ENCODE results near the gene IGLL5. TPM values are rescaled to one million over a fixed set of nuclear protein-coding genes. Genes with fewer than 3 reads are reported as not detected.
"Not testable (repeated sequence)": the region's sequence is repeated elsewhere in the genome, so short reads cannot be mapped to it uniquely, and the experiment has no call there.

IGLL5 gene
- polyA plus RNA-seq, 1 of the 3 experiments (the other 2 are of a cell fraction): not detected

GRCh38 chr22:22898411-22898950 lies 10.9 kb downstream of the IGLL5 start:
- H3K27me3 ChIP-seq (ENCODE audit: insufficient read depth); H3K4me3 ChIP-seq (ENCODE audit: low read depth in 2 of 2, low read length in 1 of 2); H3K36me3 ChIP-seq (replicated peaks in 1 of 2; ENCODE audit: control insufficient read depth in 1 of 2, insufficient read depth in 2 of 2, low read length in 1 of 2); H4K20me1 ChIP-seq (ENCODE audit: insufficient read depth); H2AFZ ChIP-seq (ENCODE audit: low read depth); POLR2A ChIA-PET; H3K4me2 ChIP-seq; H3K9me3 ChIP-seq; H3K9ac ChIP-seq; DNase-seq; H3K4me1 ChIP-seq (ENCODE audit: control insufficient read depth in 1 of 2, insufficient read depth in 2 of 2, low read depth in 1 of 2, low read length in 1 of 2); H3F3A ChIP-seq (replicated peaks; ENCODE audit: insufficient read depth); H3K9me2 ChIP-seq; H3K79me2 ChIP-seq (ENCODE audit: insufficient read depth); H3K27ac ChIP-seq (ENCODE audit: low read depth in 2 of 2, low read length in 1 of 2): not testable (repeated sequence)
- CTCF ChIA-PET: interaction anchor here (2.2 to 2.6 kb wide), 2 partner anchors 14 to 21 kb away, joined by 5 to 26 read pairs; no protein-coding TSS in a partner anchor
- WGBS (ENCODE audit: low lambda C conversion rate): 0% methylated on average over 1 of the region's 1 CpG

DNA sequence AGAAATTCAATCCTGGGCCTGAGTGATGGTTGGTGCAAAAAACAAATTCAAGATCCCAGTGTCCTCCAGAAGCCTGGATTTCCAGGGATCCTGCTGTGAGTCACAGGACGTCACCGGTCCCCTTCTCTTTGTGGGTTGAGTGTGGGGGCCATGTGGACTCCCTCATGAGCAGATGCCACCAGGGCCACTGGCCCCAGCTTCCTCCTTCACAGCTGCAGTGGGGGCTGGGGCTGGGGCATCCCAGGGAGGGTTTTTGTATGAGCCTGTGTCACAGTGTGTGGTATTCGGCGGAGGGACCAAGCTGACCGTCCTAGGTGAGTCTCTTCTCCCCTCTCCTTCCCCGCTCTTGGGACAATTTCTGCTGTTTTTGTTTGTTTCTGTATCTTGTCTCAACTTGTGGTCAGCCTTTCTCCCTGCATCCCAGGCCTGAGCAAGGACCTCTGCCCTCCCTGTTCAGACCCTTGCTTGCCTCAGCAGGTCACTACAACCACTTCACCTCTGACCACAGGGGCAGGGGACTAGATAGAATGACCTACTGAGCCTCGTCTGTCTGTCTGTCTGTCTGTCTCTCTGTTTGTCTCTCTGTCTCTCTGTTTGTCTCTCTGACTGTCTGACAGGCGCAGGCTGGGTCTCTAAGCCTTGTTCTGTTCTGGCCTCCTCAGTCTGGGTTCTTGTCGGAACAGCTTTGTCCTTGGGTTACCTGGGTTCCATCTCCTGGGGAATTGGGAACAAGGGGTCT lies 11.9 kb downstream of the IGLL5 start:
- H3K9me2 ChIP-seq; H3K27me3 ChIP-seq (ENCODE audit: insufficient read depth); H3K9me3 ChIP-seq; H3F3A ChIP-seq (replicated peaks; ENCODE audit: insufficient read depth); POLR2A ChIA-PET; H4K20me1 ChIP-seq (ENCODE audit: insufficient read depth); H3K9ac ChIP-seq; H3K27ac ChIP-seq (ENCODE audit: low read depth in 2 of 2, low read length in 1 of 2); H2AFZ ChIP-seq (ENCODE audit: low read depth); H3K4me3 ChIP-seq (ENCODE audit: low read depth in 2 of 2, low read length in 1 of 2); DNase-seq; H3K4me1 ChIP-seq (ENCODE audit: control insufficient read depth in 1 of 2, insufficient read depth in 2 of 2, low read depth in 1 of 2, low read length in 1 of 2); H3K79me2 ChIP-seq (ENCODE audit: insufficient read depth); H3K4me2 ChIP-seq; H3K36me3 ChIP-seq (replicated peaks in 1 of 2; ENCODE audit: control insufficient read depth in 1 of 2, insufficient read depth in 2 of 2, low read length in 1 of 2): not testable (repeated sequence)
- CTCF ChIA-PET: interaction anchor here (1.0 kb wide), 1 partner anchor 16 kb away, joined by 3 read pairs; no protein-coding TSS in a partner anchor
- WGBS (ENCODE audit: low lambda C conversion rate): 28% methylated on average over 5 of the region's 9 CpGs

- H3K9me3 ChIP-seq; H3K9me2 ChIP-seq; H3K4me3 ChIP-seq (ENCODE audit: low read depth in 2 of 2, low read length in 1 of 2); H3K79me2 ChIP-seq (ENCODE audit: insufficient read depth); H3K27ac ChIP-seq (ENCODE audit: low read depth in 2 of 2, low read length in 1 of 2); H3K4me1 ChIP-seq (ENCODE audit: control insufficient read depth in 1 of 2, insufficient read depth in 2 of 2, low read depth in 1 of 2, low read length in 1 of 2); POLR2A ChIA-PET; H3K27me3 ChIP-seq (ENCODE audit: insufficient read depth); H4K20me1 ChIP-seq (ENCODE audit: insufficient read depth); H3K4me2 ChIP-seq; H3F3A ChIP-seq (replicated peaks; ENCODE audit: insufficient read depth); DNase-seq; H3K9ac ChIP-seq; H2AFZ ChIP-seq (ENCODE audit: low read depth); H3K36me3 ChIP-seq (replicated peaks in 1 of 2; ENCODE audit: control insufficient read depth in 1 of 2, insufficient read depth in 2 of 2, low read length in 1 of 2): not testable (repeated sequence)
- WGBS (ENCODE audit: low lambda C conversion rate): 26% methylated on average over 5 of the region's 16 CpGs
- CTCF ChIA-PET: interaction anchor here (2.0 kb wide), 1 partner anchor 17 kb away, joined by 12 read pairs; no protein-coding TSS in a partner anchor
These were observed 13.1 kb downstream of the IGLL5 start for GRCh38 chr22:22900527-22901205.

DNA sequence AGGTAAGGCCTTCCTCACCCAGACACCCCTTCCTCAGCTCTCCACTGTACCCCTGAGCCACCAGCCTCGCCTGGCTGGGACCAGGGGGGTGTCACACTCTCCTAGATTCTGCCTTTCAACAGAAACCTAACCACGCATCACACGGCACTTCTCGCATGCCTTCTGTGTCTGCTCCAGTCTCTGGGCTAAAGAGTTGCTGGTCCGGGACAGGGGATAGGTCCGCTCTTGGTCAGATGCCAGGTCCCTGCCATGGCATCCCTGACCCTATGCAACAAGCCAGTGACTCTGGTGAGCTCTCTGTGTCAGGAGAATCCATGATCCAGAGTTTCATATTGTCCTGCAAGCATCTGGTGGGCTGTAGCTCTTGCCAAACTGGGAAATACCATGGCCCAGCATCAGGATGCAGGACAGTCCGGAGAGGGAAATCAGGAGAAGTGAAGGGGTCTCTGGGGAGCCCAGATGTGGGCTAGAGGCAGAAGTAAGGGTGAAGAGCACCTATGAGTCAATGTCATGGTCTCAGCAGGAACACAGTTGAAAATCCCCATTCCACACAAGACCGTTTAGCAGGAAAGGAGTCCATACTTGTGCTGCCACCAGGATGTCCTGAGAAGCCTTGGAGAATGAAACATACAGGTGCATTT lies 14.1 kb downstream of the IGLL5 start:
- no peak overlapping the region for H3K9ac ChIP-seq
- no peaks in the 10 kb centered on the region for H3K9me3 ChIP-seq
- no peak overlapping the region for H3K4me2 ChIP-seq
- H2AFZ ChIP-seq (ENCODE audit: low read depth): no peak overlapping the region
- ChIA-PET POLR2A (no interaction called here), CTCF (interaction anchor here (2.0 kb wide), 2 partner anchors 18 to 46 kb away, joined by 7 to 12 read pairs; no protein-coding TSS in a partner anchor)
- no peak overlapping the region for H3K27ac ChIP-seq (ENCODE audit: low read depth in 2 of 2, low read length in 1 of 2)
- H3K36me3 ChIP-seq (replicated peaks in 1 of 2; ENCODE audit: control insufficient read depth in 1 of 2, insufficient read depth in 2 of 2, low read length in 1 of 2): no peaks in the 10 kb centered on the region
- no peaks in the 10 kb centered on the region for H4K20me1 ChIP-seq (ENCODE audit: insufficient read depth)
- TF ChIP-seq YY1 (IDR thresholded peaks at IDR 0.05; ENCODE audit: low read depth) (no peak), EZH2phosphoT487 (IDR thresholded peaks at IDR 0.05; ENCODE audit: borderline replicate concordance, low read depth) (no peak), TAF1 (IDR thresholded peaks at IDR 0.05; ENCODE audit: borderline replicate concordance, low read depth, low read length) (no peak), JUND (IDR thresholded peaks at IDR 0.05) (no peak), PBX3 (IDR thresholded peaks at IDR 0.05) (no peak)
- TF ChIP-seq, protein P1, sequence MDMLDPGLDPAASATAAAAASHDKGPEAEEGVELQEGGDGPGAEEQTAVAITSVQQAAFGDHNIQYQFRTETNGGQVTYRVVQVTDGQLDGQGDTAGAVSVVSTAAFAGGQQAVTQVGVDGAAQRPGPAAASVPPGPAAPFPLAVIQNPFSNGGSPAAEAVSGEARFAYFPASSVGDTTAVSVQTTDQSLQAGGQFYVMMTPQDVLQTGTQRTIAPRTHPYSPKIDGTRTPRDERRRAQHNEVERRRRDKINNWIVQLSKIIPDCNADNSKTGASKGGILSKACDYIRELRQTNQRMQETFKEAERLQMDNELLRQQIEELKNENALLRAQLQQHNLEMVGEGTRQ (IDR thresholded peaks at IDR 0.05; ENCODE audit: borderline replicate concordance, low read depth, low read length): no peak
- no peak for DNase-seq
- H3K4me1 ChIP-seq (ENCODE audit: control insufficient read depth in 1 of 2, insufficient read depth in 2 of 2, low read depth in 1 of 2, low read length in 1 of 2): no peaks in the 10 kb centered on the region
- WGBS (ENCODE audit: low lambda C conversion rate): 33% methylated on average over 8 of the region's 8 CpGs
- H3K27me3 ChIP-seq (ENCODE audit: insufficient read depth): no peaks in the 10 kb centered on the region
- no peaks in the 10 kb centered on the region for H3K9me2 ChIP-seq
- no peak overlapping the region for H3K4me3 ChIP-seq (ENCODE audit: low read depth in 2 of 2, low read length in 1 of 2)
- H3K79me2 ChIP-seq (ENCODE audit: insufficient read depth): no peaks in the 10 kb centered on the region
- no peaks in the 10 kb centered on the region for H3F3A ChIP-seq (replicated peaks; ENCODE audit: insufficient read depth)

All from SK-N-SH (cell line).